ENCODE results near the gene C1QTNF7. TPM values are rescaled to one million over a fixed set of nuclear protein-coding genes. Genes with fewer than 3 reads are reported as not detected.

Gene C1QTNF7
- total RNA-seq, 4 donors from 2014 or later, result 3.7 to 8.4 (median 3.7) TPM; not detected in 1

- DNase-seq, result no peak
- H3K9me3 ChIP-seq, result no peaks in the 10 kb centered on the region
- intact Hi-C loops (cut with DNase I; ENCODE audit: low total_unique reads) (no loop called here), in situ Hi-C loops (cut with MboI; ENCODE audit: low pct_ligation_motif_present in 1 of 4, low pct_unique_long_range_greater_than_20kb in 1 of 4, low sequenced_read_pairs in 3 of 4) (no loop called here)
- peaks cover 0 to 4% (median 2%) of the 10 kb centered on the region in 4 donors for H3K4me1 ChIP-seq
- H3K27ac ChIP-seq, result no peak overlapping the region
- no peaks in the 10 kb centered on the region for H3K27me3 ChIP-seq
- 40 to 50% methylated on average over 1 to 2 of the region's 2 CpGs for WGBS, 2 donors (ENCODE audit: low coverage in 1 of 2)
- TF ChIP-seq POLR2A (IDR thresholded peaks at IDR 0.05) (no peak), EP300 (IDR thresholded peaks at IDR 0.05; ENCODE audit: low read depth) (no peak), POLR2AphosphoS5 (IDR thresholded peaks at IDR 0.05) (no peak)
- TF ChIP-seq, protein P1, sequence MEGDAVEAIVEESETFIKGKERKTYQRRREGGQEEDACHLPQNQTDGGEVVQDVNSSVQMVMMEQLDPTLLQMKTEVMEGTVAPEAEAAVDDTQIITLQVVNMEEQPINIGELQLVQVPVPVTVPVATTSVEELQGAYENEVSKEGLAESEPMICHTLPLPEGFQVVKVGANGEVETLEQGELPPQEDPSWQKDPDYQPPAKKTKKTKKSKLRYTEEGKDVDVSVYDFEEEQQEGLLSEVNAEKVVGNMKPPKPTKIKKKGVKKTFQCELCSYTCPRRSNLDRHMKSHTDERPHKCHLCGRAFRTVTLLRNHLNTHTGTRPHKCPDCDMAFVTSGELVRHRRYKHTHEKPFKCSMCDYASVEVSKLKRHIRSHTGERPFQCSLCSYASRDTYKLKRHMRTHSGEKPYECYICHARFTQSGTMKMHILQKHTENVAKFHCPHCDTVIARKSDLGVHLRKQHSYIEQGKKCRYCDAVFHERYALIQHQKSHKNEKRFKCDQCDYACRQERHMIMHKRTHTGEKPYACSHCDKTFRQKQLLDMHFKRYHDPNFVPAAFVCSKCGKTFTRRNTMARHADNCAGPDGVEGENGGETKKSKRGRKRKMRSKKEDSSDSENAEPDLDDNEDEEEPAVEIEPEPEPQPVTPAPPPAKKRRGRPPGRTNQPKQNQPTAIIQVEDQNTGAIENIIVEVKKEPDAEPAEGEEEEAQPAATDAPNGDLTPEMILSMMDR (IDR thresholded peaks at IDR 0.05), result no peak
- no peak overlapping the region for H3K4me3 ChIP-seq
- no peaks in the 10 kb centered on the region for H3K36me3 ChIP-seq
Observed at GRCh38 chr4:15438939-15439524, 11.2 kb downstream of the C1QTNF7 start.

GRCh38 chr4:15443371-15444160, 15.7 kb downstream of the C1QTNF7 start:
- WGBS, 2 donors (ENCODE audit: low coverage in 1 of 2), result 36 to 67% methylated on average over 1 to 2 of the region's 2 CpGs
- no peak for DNase-seq
- no peaks in the 10 kb centered on the region for H3K27me3 ChIP-seq
- no peaks in the 10 kb centered on the region for H3K4me1 ChIP-seq
- no peak overlapping the region for H3K4me3 ChIP-seq
- no peak overlapping the region for H3K27ac ChIP-seq
- intact Hi-C loops (cut with DNase I; ENCODE audit: low total_unique reads) (no loop called here), in situ Hi-C loops (cut with MboI; ENCODE audit: low pct_ligation_motif_present in 1 of 4, low pct_unique_long_range_greater_than_20kb in 1 of 4, low sequenced_read_pairs in 3 of 4) (no loop called here)
- no peaks in the 10 kb centered on the region for H3K9me3 ChIP-seq
- TF ChIP-seq EP300 (IDR thresholded peaks at IDR 0.05; ENCODE audit: low read depth), result no peak
- TF ChIP-seq, protein P1 (IDR thresholded peaks at IDR 0.05), result no peak
- no peak for TF ChIP-seq POLR2A (IDR thresholded peaks at IDR 0.05)
- no peak for TF ChIP-seq POLR2AphosphoS5 (IDR thresholded peaks at IDR 0.05)
- no peaks in the 10 kb centered on the region for H3K36me3 ChIP-seq

GRCh38 chr4:15444276-15444675, 16.4 kb downstream of the C1QTNF7 start:
- H3K4me3 ChIP-seq, result no peak overlapping the region
- no peak for TF ChIP-seq POLR2AphosphoS5 (IDR thresholded peaks at IDR 0.05)
- no peak for TF ChIP-seq EP300 (IDR thresholded peaks at IDR 0.05; ENCODE audit: low read depth)
- no peak for TF ChIP-seq POLR2A (IDR thresholded peaks at IDR 0.05)
- TF ChIP-seq, protein P1 (IDR thresholded peaks at IDR 0.05), result no peak
- in situ Hi-C loops (cut with MboI; ENCODE audit: low pct_ligation_motif_present in 1 of 4, low pct_unique_long_range_greater_than_20kb in 1 of 4, low sequenced_read_pairs in 3 of 4), result no loop called here
- H3K4me1 ChIP-seq, result no peaks in the 10 kb centered on the region
- H3K36me3 ChIP-seq, result no peaks in the 10 kb centered on the region
- no peaks in the 10 kb centered on the region for H3K9me3 ChIP-seq
- no peak for DNase-seq
- H3K27ac ChIP-seq, result no peak overlapping the region
- H3K27me3 ChIP-seq, result no peaks in the 10 kb centered on the region
- intact Hi-C loops (cut with DNase I; ENCODE audit: low total_unique reads), result no loop called here
- WGBS, 2 donors (ENCODE audit: low coverage in 1 of 2), result 85 to 93% methylated on average over 7 of the region's 7 CpGs

DNA sequence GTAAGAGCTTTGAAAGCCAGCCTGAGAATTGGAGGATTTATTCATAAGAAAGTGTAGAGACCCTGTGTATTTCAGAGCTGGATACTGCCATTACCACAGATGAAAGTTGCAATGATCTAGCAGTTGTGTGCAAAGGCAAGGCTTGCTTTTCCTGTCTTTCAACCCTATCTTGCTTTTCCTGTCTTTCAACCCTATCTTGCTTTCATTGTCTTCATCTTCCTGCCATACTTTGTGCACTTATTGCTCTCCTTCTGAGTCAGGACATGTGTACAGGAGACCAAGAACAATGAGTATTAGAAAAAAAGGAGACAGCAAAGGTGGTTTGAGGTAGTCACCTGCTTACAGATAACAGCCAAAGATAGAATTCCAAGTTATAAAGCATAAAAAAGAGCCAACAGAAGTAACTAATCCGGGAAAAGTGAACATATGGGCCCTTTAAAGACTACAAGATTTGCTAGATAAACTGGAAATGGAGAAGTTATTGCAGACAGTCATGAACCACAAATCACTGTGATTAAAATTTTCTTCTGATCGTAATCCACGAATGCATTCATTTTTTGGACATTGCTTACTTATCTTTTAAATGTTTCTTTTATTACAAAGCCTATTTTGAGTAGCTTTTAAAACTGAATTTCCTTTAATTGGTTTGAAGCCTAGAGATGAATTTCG, 17.2 kb downstream of the C1QTNF7 start:
- Histone ChIP-seq H3K27ac (no peak overlapping the region), H3K27me3 (no peaks in the 10 kb centered on the region), H3K4me3 (no peak overlapping the region), H3K4me1 (no peaks in the 10 kb centered on the region), H3K36me3 (no peaks in the 10 kb centered on the region), H3K9me3 (no peaks in the 10 kb centered on the region)
- in situ Hi-C loops (cut with MboI; ENCODE audit: low pct_ligation_motif_present in 1 of 4, low pct_unique_long_range_greater_than_20kb in 1 of 4, low sequenced_read_pairs in 3 of 4) (no loop called here), intact Hi-C loops (cut with DNase I; ENCODE audit: low total_unique reads) (no loop called here)
- WGBS, 2 donors (ENCODE audit: low coverage in 1 of 2), result 44 to 57% methylated on average over 4 of the region's 4 CpGs
- TF ChIP-seq, protein P1 (IDR thresholded peaks at IDR 0.05), result no peak
- TF ChIP-seq POLR2A (IDR thresholded peaks at IDR 0.05) (no peak), POLR2AphosphoS5 (IDR thresholded peaks at IDR 0.05) (no peak), EP300 (IDR thresholded peaks at IDR 0.05; ENCODE audit: low read depth) (no peak)
- no peak for DNase-seq
